Left ventricle myocardium inferior (tissue), 1 donor: ENCODE data around the gene ITPR1. TPM values are rescaled to one million over a fixed set of nuclear protein-coding genes. Genes with fewer than 3 reads are reported as not detected.

Source experiments
- DNase-seq: peaks from one replicate; pipeline ENCODE4 v3.0.0-alpha.2; 2020
- H3K27ac ChIP-seq: fragments of 200-600 bp; replicated peaks from 2 replicates; pipeline ENCODE4 v1.8.0; 2021
- H3K27me3 ChIP-seq: fragments of 200-600 bp; 2 replicates; pipeline ENCODE4 v1.8.0; 2021; ENCODE audit warnings: low read depth
- H3K36me3 ChIP-seq: fragments of 200-600 bp; 2 replicates; pipeline ENCODE4 v1.8.0; 2021
- H3K4me1 ChIP-seq: fragments of 200-600 bp; 2 replicates; pipeline ENCODE4 v1.8.0; 2021
- H3K4me3 ChIP-seq: fragments of 200-600 bp; 2 replicates; pipeline ENCODE4 v1.8.0; 2021; ENCODE audit warnings: mild to moderate bottlenecking, moderate library complexity
- H3K9me3 ChIP-seq: fragments of 200-600 bp; replicated peaks from 2 replicates; pipeline ENCODE4 v1.8.0; 2021
- CTCF ChIP-seq: fragments of 200-600 bp; IDR thresholded peaks from 2 replicates; pipeline ENCODE4 v1.8.0; 2021; ENCODE audit warnings: antibody characterized with exemption, mild to moderate bottlenecking, borderline replicate concordance
- intact Hi-C: fragments of 100-400 bp; cut with micrococcal nuclease; formaldehyde crosslinking; loops from one replicate; pipeline ENCODE4 v1.11.0; 2022
- total RNA-seq: library from RNA; stranded (reverse); fragmentation: NEBNext Ultra II Directional; extraction: Animal tissue kit (Norgen Biotek cat#: 25700); gene quantifications from one replicate; pipeline ENCODE4 v1.2.1, GENCODE V29; 2021
- donor health status: DM: no; HTN: yes; CAD: no; lungs with severe emphysema.

ITPR1 gene
- total RNA-seq, 1 donor from 2014 or later: 29.0 TPM

GRCh38 chr3:4642611-4643010 lies 149.5 kb downstream of the ITPR1 start:
- H3K27ac ChIP-seq: no peak overlapping the region
- H3K4me1 ChIP-seq: no peaks in the 10 kb centered on the region
- H3K4me3 ChIP-seq: no peak overlapping the region
- H3K27me3 ChIP-seq: no peaks in the 10 kb centered on the region
- intact Hi-C loops: no loop called here
- no peak for DNase-seq
- TF ChIP-seq CTCF: no peak
- H3K9me3 ChIP-seq: no peaks in the 10 kb centered on the region
- H3K36me3 ChIP-seq: peaks cover 59% of the 10 kb centered on the region

GRCh38 chr3:4643904-4644547 lies 150.9 kb downstream of the ITPR1 start:
- no peak for DNase-seq
- Histone ChIP-seq H3K9me3 (no peaks in the 10 kb centered on the region), H3K36me3 (peaks cover 67% of the 10 kb centered on the region), H3K27me3 (no peaks in the 10 kb centered on the region), H3K4me3 (no peak overlapping the region), H3K4me1 (no peaks in the 10 kb centered on the region), H3K27ac (no peak overlapping the region)
- TF ChIP-seq CTCF: no peak
- intact Hi-C loops: no loop called here

- Histone ChIP-seq H3K27ac (no peak overlapping the region), H3K9me3 (no peaks in the 10 kb centered on the region), H3K4me3 (no peak overlapping the region), H3K27me3 (no peaks in the 10 kb centered on the region), H3K4me1 (no peaks in the 10 kb centered on the region), H3K36me3 (peaks cover 71% of the 10 kb centered on the region)
- intact Hi-C loops: no loop called here
- TF ChIP-seq CTCF: no peak
- DNase-seq: no peak
Measured at GRCh38 chr3:4644951-4645350, 151.8 kb downstream of the ITPR1 start.

GRCh38 chr3:4645468-4645867 lies 152.3 kb downstream of the ITPR1 start:
- Histone ChIP-seq H3K4me1 (no peaks in the 10 kb centered on the region), H3K9me3 (no peaks in the 10 kb centered on the region), H3K27me3 (no peaks in the 10 kb centered on the region), H3K36me3 (peaks cover 74% of the 10 kb centered on the region), H3K4me3 (no peak overlapping the region), H3K27ac (no peak overlapping the region)
- intact Hi-C loops: no loop called here
- no peak for DNase-seq
- no peak for TF ChIP-seq CTCF

GRCh38 chr3:4647411-4647810 lies 154.3 kb downstream of the ITPR1 start:
- no peak for DNase-seq
- no peak overlapping the region for H3K27ac ChIP-seq
- H3K4me3 ChIP-seq: no peak overlapping the region
- intact Hi-C loops: no loop called here
- TF ChIP-seq CTCF: no peak
- H3K4me1 ChIP-seq: no peaks in the 10 kb centered on the region
- peaks cover 71% of the 10 kb centered on the region for H3K36me3 ChIP-seq
- no peaks in the 10 kb centered on the region for H3K9me3 ChIP-seq
- no peaks in the 10 kb centered on the region for H3K27me3 ChIP-seq
